Measurements from ENCODE around the gene HTR6.
"Not testable (repeated sequence)": the region's sequence is repeated elsewhere in the genome, so short reads cannot be mapped to it uniquely, and the experiment has no call there.

The HTR6 gene

DNA sequence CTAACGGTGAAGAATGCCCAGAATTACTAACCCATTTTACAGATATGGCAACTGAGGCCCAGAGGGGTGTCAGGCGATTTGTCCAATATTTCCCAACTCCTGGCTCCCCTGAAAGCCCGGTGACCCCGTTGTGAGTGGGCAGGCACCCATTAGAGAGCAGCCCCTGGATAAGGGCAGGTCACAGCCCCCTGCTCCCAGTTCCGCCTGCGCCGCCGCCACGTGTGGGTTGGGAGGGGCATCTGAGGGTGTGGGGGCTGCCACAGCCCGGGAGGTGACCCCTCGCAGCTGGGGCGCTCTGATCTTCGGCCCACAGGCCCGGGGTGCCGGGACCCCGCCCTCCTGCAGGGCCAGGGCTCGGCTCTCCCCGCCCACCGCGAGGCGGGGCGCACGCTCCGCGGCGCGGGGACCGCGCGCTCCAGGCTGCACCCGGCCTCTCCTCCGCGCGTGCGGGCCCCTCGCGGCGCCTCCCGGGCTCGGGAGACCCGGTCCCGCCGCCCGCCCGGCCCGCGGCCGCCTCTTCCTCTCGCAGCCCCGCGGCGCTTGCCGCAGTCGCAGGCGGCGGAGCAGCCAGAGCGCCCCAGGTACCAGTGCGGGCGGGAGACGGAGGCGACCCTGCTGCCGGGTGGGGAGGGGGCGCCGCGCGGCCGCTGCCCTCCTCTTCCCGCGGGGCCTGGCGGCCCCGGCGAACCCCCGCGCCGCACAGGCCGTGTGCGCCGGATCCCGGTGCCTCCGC lies at the start of gene HTR6:
Gene HTR6, plus strand, starts transcription at position 423 of the 733 bp plus-strand sequence. CDS start 879 bp downstream, outside the sequence.
- no peak for DNase-seq (ENCODE audit: low read depth in 2 of 3, low spot score in 2 of 3)

- no peak for DNase-seq (ENCODE audit: low read depth in 2 of 3, low spot score in 2 of 3)
Observed at GRCh38 chr1:19615438-19615837, 49.2 kb upstream of the HTR6 start.

DNA sequence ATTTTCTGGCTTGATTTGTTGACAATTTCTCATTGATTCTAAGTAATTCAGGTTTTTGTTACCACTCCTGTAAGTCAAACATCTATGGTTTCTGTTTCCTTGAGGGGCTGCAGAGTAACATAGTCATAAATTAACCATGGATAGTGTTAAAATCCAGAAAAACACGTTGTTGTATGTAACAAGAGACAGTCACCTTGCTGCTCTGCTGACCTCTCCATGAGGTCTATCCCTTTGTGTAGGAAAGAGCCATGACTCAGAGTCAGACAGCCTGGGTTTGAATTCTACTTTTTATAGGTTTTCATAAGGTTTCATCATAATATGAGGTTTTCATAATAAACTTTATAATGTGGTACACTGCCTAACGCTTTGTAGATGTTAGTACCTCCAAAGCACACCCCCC lies 48.2 kb upstream of the HTR6 start:
- DNase-seq (ENCODE audit: low read depth in 2 of 3, low spot score in 2 of 3): no peak

DNA sequence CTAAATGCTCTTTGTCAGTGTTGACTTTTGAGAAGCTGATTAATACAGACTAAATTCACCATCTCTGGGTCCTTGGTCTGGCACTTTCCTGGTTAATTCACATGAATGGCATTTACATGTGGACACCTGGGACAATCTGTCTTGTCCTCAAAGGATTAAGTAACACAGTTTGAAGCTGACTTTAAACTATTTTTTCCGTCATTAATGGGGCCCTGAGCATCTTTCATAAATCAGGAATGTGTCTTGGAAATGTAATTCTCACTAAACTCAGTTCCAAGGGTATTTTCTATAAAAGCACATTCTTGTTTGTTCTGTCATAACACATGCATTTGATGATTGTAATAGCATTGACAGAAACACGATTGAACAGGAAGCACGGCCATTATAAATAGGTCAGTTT lies 47.3 kb upstream of the HTR6 start:
- no peak for DNase-seq (ENCODE audit: low read depth in 2 of 3, low spot score in 2 of 3)

DNA sequence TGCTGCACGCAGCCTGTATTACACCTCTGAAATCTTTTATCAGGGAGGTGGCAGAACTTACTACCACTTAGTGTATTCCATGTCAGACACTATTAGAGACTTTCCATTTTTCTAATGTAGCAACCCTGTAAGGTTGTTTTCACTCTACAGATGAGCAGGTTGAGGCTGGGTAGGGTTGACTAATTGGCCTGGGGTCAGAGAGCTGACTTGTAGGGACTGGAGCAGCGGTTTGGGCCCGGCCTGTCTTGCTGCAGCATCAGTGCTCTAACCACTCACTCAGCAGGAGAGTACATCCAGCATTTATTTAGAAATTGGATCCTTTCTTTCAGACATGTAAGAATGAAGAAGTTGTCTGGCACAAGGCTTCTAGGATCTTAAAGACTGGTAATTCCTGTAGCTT lies 46.2 kb upstream of the HTR6 start:
- DNase-seq (ENCODE audit: low read depth in 2 of 3, low spot score in 2 of 3): no peak

DNA sequence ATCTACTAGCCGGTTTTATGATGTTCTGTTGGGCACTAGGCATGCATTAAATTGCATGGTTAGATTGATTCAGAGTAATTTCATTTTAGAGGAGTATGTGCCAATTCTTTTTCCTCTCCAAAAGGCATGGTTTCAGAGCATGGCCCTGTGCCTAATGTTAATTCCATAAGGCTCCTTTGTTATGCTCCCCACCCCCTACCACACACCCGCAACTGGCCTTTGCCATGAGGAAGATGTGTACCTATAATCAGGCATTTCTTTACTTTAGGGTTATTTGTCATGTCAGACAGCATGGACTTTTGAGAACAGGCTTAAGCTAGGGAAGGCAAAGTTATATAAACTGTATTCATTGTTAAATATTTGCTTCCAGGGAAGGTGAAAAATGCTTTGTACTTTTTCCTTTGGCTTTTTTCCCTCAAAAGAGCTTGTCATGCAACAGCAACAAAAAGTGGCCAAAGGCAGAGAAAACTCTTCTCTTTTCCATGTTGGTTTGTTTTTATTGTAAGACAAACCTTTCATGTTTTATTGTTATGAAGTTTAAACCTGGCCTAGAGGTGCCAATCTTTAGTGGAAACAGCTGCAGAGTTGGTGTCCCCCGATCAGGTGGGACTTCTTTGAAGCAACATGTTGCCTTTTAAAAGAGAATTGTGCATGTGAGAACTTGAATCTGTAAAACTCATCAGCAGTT lies 44.8 kb upstream of the HTR6 start:
- DNase-seq (ENCODE audit: low read depth in 2 of 3, low spot score in 2 of 3): no peak

DNA sequence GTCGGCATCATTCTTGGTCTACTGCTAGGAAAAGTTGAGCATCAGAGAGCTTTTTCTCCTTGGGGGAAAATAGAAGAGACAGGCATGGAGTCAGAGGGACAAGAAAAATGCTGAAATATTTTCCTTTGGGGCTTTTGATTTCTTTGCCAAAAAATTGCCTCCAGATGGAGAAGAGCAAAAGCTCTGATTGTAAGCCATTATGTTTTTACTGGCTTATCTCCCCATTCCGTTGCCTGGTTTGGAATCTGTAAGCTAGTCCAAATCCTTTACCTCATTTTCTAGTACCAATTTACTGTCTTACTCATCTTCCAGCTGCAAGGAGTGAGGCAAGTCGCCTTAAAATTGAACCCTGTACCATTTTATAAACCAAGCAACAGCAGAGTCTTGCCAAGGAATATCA lies 43.9 kb upstream of the HTR6 start:
- DNase-seq (ENCODE audit: low read depth in 2 of 3, low spot score in 2 of 3): no peak

GRCh38 chr1:19621274-19621950 lies 43.3 kb upstream of the HTR6 start:
- DNase-seq (ENCODE audit: low read depth in 2 of 3, low spot score in 2 of 3): no peak

DNA sequence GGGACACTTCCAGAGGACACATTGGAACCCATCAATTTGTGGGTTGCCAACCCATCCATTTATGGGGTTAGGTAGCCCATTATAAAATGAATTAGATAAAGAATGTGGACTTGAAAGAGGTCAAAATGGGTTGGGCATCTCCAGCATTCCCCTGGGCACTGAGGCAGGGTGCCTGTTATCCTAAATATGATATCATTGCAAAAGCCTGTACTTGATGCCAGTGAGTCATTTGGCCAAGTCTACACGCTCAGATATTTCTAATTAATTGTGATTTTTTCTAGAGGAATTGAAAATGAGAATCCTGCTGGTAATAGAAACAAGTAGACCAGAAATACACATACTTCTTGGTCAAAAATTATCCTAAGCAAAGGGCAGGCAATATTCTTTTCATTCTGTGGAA lies 42.5 kb upstream of the HTR6 start:
- DNase-seq (ENCODE audit: low read depth in 2 of 3, low spot score in 2 of 3): no peak

DNA sequence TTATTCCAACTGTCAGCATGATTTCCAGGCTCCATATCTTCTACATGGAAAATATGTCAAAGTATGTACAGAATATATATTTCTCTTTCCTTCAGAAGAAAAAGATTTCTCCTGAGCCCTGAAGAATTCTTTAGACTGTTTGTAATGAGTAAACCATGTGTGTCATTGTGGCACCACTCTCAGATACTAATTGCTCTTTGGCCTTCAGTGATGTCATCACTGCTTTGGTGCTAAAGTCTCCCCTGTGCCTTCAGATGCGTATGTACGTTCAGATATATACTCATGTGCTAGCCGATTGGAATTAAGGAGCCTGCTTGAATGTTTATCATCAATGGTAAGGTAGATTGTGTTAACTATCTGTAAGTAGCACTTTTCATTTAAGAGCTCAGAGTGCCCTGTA lies 41.2 kb upstream of the HTR6 start:
- DNase-seq (ENCODE audit: low read depth in 2 of 3, low spot score in 2 of 3): no peak

DNA sequence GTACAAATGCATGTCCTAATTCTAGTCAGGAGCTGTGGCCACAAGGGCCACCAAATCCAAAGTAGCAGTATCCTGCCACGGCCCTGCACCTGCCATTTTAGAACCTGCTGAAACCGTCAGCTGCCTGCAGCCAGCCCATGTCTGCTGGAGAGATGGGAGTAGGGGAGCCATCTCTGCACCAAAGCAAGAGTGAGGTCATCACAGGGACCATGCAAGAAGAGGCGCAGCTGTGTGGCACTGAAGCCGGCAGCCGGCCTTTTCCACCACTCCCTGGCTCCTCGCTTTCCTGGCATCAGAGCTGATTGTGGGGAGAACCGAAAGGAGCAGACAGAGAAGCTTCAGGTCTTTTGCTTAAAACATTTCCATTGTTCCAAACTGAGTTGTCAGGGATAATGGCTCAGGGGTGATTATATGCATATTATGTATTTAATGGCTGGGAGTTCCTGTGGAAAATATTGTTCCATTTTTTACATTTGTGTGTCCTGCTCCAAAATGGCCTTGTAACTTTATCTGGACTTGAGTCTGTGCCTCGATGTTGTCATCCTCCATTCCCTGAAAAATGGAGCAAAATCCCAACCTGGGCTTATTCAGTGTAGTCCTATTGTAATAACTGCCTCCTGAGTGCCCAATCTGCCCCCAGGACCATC lies 39.3 kb upstream of the HTR6 start:
- no peak for DNase-seq (ENCODE audit: low read depth in 2 of 3, low spot score in 2 of 3)

- DNase-seq (ENCODE audit: low read depth in 2 of 3, low spot score in 2 of 3): no peak
Observed at GRCh38 chr1:19628879-19629278, 35.8 kb upstream of the HTR6 start.

GRCh38 chr1:19629357-19629756 lies 35.3 kb upstream of the HTR6 start:
- no peak for DNase-seq (ENCODE audit: low read depth in 2 of 3, low spot score in 2 of 3)

- not testable (repeated sequence) for DNase-seq (ENCODE audit: low read depth in 2 of 3, low spot score in 2 of 3)
Observed at GRCh38 chr1:19630192-19630591, 34.5 kb upstream of the HTR6 start.

- DNase-seq (ENCODE audit: low read depth in 2 of 3, low spot score in 2 of 3): no peak
Observed at GRCh38 chr1:19630720-19631395, 33.8 kb upstream of the HTR6 start.

GRCh38 chr1:19632211-19632610 lies 32.5 kb upstream of the HTR6 start:
- no peak for DNase-seq (ENCODE audit: low read depth in 2 of 3, low spot score in 2 of 3)

- no peak for DNase-seq (ENCODE audit: low read depth in 2 of 3, low spot score in 2 of 3)
Observed at GRCh38 chr1:19633106-19633505, 31.6 kb upstream of the HTR6 start.

DNA sequence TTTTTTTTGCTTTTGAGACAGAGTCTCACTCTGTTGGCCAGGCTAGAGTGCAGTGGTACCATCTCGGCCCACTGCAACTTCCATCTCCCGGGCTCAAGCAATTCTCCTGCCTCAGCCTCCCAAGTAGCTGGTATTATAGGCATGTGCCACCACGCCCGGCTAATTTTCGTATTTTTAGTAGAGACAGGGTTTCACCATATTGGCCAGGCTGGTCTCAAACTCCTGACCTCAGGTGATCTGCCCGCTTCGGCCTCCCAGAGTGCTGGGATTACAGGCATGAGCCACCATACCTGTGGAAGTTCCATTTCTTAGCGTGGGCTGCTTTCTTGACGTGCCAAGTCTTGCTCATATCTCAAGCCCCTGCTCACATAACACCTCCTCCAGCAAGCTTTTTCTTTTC lies 29.6 kb upstream of the HTR6 start:
- DNase-seq (ENCODE audit: low read depth in 2 of 3, low spot score in 2 of 3): not testable (repeated sequence)

DNA sequence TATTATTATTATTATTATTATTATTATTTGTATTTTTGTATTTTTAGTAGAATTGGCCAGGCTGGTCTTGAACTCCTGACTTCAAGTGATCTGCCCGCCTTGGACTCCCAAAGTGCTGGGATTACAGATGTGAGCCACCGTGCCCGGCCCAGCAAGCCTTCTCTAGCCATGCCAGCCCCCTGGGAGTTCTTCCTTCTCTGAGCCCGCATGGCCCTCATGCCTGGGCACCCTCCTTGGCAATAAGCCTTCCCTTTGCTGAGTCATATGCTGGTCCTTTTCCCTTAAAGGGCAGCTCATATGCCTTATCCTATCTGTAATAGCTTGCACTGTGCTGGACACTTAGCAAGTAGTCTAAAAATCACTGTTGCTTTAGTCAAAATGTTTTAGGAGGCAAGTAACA lies 29.0 kb upstream of the HTR6 start:
- DNase-seq (ENCODE audit: low read depth in 2 of 3, low spot score in 2 of 3): no peak

- no peak for DNase-seq (ENCODE audit: low read depth in 2 of 3, low spot score in 2 of 3)
Observed at GRCh38 chr1:19636065-19636464, 28.6 kb upstream of the HTR6 start.

GRCh38 chr1:19636749-19637148 lies 27.9 kb upstream of the HTR6 start:
- DNase-seq (ENCODE audit: low read depth in 2 of 3, low spot score in 2 of 3): not testable (repeated sequence)

Data from activated CD8-positive, alpha-beta memory T cell treated with anti-CD3 and anti-CD28 coated beads for 48 hours (primary cell).